GM21528 (cell line): ENCODE measurements around the gene ANKRD63.

Source experiments
- ATAC-seq: cut with Tn5 transposase; IDR thresholded peaks from one replicate; pipeline ENCODE4 v1.9.1; 2021; ENCODE audit warnings: mild to moderate bottlenecking, moderate library complexity; ENCODE audit not compliant: unreplicated experiment, low FRiP score

The ANKRD63 gene

DNA sequence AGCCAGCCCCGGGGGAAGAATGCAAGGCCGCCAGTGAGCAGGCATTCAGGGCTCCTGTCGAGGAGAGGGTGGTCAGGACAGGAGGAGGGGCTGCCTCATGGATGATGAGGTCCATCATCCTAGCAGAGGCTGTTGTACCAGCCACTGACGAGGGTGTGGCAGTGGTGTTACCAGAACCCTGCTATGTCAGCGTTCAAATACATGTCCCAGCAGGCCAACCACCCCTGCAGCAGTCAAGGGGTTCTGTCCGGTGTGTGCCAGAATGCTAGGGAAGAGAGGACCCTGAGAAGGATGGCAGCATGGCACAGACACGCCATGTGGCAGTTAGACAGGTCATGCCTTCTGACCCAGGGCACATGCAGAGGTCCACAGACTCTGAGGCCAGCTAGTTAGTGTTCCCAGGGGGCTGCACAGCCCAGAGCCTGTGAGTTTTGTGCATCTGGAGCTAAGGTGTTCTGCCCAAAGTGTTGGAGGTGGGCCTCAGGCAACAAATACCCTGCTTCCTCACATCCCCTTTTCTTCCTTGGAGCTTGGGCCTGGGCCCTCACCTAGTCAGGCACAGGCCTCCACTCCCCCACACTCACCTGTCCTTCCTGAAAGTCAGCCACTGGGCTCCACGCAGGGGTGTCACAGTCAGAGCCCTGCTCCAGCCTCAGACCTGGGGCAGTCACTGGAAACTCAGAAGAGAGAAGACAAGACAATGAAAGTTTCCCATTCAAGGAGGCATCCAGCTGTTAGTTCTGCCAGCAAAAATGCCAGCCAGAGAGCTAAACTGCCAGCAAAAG is 36.2 kb downstream of the ANKRD63 start:
- ATAC-seq: no peak

DNA sequence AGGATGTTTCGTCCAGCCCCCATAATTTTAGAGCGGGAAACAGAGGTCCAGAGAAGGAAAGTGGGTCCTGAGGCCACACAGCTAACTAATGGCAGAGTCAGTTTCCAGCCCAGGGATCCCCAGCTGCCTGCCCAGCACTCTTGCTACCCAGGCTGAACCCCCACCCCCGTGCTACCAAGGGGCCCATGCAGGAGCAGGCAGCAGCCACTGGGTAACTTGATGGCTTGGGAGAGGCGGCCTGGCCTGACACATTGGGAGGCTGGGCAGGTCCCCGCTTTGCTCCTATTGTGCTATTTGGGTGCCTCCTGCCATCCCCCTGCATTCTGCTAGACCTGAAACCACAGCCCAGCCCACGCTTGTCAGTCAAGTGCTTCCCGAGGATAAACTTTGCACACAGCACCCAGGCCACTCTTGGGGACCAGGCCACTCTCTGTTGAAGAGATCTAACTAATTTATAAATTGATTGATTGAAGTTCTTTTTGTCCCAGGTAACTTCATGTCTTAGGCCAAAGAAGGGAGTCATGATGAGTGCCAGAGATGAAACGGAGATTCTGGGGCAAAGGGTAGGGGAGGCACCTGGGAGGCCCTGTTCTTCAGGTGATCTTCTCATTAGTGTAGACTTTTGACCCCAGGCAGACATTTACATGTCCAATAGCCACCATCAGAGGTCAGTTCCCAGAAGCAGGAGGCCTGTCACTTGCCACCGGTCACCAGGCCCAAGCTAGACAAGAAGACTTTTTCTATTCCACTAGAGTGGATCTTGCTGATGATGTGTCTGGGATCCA is 37.0 kb downstream of the ANKRD63 start:
- no peak for ATAC-seq

DNA sequence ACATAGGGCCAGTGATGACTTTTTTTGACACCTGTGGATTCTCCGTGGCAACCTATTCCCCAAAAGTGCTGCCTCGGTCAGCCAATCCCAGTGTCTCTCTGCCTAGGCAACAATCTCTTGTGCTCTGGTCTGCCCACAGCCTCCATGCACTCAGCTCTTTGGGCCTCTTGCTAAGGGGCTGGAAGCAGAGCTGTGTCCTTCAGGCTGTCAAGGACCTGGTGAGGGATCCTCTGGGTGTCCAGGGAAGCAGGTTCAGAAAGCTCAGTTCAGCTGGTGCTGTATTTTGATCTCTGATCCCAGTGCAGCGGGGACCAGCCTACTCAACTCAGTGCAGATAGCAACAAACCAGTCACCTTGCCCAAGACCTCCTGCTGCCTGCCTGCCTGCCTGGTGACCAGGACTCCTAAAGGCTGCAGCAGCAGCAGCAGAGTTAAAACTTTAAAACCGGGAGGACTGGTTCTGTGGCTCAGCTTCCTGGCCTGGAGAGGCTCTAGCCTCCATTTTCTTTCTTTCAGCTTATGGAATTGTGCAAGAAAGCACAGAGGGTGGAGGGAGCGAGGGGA is 37.8 kb downstream of the ANKRD63 start:
- ATAC-seq: no peak

DNA sequence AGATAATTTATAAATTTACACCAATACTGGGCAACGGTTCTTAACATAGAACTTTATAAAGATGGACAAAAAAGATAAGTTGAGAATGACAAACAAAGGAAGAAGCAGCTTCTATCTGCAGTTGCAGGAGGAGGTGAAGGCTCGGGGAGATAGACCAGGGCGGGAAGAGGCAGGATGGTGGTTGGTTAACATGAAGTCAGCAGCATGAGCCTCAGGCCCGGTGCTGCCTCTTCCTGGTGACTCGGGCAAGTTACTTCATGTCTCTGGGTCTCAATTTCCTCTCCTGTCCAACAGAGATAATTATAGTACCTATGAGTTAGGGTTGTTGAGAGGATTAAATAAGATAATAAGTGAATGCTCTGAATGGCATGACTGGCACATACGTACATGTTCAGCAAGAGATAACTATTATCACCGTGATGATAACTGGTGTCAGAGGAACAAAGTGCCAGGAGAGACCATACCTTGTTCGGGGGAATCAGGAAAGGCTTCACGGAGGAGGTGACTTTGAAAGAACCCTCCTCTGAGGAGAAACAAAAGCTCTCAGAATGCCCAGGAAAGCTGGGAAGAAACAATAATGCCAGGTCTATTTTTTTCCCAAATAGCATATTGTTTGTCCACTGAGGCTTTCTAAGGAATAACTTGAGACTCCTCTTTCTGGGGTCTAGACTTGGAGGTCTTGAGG is 39.6 kb downstream of the ANKRD63 start:
- ATAC-seq: no peak

DNA sequence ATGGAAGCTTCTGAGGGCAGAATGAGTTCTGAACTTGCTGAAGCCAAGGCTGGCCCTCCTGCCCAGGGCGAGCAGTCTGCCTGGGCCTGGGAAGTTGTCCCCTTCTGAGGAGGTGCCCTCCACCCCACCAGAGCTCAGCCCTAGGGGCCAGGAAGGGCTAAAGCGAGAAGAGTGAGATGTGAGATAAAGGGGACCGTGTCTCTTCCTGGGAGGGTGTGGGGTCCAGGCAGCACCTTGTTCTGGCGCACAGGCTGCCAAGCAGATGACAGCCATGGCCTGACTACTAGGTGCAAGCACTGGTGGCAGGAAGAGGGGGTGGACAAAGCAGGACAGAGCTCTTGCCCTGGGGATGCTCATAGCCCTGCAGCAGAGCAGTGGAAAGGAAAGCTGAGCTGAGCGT is 40.3 kb downstream of the ANKRD63 start:
- ATAC-seq: no peak

DNA sequence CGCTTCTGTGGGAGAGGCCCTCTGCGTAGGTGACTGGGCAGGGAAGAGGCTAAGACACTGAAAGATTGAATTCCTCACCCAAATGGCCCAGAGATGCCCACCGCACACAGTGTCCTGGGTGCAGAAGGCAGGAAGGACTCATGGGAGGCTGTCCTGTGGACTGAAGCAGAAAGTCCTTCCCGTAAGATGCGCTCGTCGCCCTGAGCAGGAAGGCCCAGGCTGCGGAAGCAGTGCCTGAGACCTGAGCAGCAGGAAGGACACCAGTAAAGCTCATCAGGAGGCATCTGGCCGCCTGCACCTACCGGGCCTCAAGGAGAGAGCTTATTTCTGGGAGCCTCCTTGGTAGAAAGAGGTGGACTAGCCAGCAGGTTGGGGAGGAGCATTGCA is 40.7 kb downstream of the ANKRD63 start:
- no peak for ATAC-seq

DNA sequence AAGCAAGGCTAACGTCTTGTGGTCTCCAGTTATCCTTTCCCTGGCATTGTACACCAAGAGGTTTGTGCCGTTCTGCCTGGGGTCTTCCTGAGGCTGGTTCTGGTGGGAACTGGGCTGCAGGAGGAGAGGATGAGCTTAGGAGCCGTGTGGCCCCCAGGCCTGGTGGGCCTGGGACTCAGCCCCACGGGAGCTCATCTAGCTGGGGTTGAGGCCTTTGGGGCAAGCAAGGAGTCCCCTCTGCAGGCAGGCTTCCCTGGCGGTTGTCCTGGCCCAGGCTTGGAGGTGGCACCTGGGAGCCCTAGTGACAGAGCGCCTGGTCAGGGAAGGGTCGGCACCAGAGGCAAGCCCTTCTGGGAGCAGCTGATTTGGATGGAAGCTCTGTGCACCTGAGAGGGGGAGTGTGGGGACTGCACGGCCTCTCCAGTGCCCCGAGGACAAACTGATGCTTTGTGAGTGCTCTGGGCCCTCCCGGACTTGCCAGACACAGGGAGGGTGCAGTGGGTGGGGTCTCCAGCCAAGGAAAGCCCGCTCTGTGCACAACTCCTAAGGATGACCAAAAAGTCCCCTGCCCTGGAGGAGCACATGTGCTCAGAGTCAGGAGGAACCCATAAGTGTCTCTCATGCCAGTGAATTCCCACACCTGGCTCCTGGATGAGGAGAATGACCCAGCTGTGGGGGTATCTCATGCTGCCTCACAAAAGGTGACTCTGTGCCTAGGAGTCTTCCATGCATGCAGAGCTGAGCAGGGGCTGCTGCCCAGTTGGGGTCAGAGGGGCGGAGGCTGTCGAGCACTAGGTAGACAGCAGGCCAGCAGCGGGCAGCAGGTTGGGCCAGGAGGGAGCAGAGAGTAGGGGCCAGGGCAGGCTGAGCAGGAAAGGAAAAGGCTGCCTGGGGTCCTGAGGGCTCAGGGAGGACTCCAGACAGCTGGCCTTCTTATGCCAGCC is 41.3 kb downstream of the ANKRD63 start:
- no peak for ATAC-seq

DNA sequence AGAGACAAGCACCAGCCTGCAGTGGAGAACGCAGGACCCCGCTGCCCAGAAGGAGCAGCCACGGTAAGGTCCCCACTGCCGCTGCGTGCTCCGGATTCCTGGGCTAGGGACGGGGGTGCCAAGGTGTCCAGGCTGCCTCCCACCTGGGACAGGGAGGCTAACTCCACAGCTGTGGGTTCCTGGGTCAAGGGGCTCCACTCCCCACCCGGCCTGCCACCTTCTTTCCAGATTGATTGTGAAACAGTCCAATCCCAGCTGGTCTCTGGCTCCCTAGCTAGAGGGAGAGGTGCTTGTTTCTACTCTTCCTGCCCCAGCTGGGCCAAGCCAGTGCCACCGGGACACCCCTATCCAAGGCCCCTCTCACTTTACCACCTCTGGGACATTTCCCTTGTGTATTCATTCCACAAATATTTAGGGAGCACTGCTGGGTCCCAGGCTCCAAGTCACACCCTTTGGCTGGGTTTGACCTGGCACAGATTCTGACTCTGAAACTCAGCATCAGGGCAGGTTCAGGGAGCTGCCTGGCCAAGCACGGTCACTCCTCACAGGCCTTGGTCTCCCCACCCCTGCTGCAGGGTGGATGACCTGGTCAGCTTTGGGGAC is 42.1 kb downstream of the ANKRD63 start:
- no peak for ATAC-seq

DNA sequence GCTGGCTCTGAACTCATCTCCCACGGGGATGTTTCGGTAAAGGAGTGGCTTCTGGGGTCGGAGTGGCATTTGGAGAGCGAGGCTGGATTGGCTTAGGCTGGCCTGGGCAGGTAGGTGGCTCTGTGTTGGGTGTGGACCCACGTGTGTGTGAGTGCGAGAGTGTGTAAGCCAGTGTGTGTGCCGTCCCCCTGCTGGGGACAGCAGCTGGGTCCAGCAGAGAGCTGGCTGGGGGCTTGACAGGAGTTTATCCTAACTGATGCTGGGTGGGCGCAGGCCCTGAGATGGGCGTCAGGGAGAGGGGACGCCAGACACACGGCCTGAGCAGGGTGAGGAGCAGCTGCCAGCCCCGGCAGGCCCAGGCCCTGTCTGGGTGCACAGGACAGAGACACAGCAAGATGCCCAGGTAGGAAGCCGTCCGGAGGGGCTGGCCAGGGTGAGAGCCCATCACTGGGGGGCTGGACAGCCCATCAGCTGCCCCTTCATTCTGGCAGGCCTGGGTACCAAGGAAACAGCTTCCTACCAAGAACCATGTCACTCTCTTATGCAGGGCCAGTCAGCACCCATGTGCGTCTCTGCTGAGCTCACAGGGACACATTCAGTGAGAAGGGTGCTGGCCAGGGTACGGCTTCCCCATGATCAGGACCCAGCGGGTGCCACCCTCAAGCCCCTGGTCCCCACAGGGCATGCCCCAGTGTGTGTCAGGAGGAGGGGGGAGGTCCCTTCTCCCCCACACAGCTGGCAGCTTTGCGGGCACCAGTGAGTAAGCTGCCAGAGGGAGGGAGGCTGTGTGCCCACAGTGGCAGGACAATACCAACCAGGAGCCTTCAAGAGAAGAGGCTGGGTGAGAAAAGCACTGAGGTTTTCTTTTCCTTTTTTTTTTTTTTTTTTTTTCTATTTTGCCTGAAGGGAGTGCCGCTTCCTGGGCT is 42.9 kb downstream of the ANKRD63 start:
- ATAC-seq: no peak

DNA sequence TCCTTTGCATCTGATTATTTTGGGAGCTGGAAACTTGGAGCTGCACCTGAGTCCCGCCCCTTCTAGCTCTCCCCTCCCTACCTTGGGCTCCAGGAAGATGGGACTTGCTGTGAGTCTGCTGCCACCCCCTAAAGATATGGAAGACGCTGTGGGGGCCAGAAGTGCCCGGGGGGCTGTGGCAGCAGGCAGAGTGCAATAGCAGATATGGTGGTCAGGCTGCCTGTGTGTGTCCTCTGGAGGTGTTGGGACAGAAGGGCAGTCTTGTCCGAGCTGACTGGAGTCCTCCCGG is 43.5 kb downstream of the ANKRD63 start:
- ATAC-seq: no peak

DNA sequence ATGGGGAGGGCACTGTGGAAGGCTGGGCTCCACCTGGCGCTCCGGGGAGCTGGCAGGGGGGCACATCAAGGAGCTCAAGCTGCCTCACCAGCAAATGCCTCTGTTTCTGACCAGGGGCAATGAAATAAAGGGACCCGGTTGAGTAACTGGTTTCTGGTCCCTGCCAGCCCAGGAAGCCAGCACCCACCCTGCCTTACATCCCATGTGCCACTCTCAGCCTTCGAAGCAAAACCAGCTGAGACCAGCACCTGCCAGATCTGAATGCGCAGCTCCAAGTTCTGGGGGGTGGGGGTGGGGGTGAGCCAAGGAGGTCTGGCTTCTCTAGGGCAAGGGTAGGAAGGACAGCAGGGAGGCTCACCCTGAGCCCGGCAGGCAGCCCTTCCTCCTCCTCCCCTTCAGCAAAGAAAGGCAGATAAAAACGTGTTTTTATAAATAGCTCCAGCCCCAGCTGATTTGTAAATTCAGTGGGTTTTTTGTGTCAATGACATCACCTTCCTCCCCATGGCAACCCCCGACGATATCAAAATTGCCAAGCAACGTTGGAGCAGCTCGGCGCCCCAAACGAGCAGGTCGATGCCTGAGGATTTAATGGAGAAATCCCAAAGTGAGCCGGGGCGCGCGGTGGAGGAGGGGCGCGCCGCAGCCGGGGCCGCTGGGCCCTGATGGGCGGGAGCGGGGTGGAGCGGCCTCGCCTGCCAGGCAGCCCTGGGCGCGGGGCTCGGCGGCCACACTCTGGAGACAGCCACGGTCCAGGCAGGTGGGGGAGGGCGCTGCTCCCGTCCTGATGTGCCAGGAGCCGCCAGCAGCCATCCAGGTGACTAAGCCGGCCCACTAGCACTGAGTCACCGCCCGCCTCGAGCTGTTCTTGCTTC is 44.1 kb downstream of the ANKRD63 start, which contains the start of gene PAK6:
TSS of gene PAK6 (plus strand) at position 532 of the 872 bp plus-strand sequence. CDS start 25,723 bp downstream, outside the sequence.
- no peak for ATAC-seq

DNA sequence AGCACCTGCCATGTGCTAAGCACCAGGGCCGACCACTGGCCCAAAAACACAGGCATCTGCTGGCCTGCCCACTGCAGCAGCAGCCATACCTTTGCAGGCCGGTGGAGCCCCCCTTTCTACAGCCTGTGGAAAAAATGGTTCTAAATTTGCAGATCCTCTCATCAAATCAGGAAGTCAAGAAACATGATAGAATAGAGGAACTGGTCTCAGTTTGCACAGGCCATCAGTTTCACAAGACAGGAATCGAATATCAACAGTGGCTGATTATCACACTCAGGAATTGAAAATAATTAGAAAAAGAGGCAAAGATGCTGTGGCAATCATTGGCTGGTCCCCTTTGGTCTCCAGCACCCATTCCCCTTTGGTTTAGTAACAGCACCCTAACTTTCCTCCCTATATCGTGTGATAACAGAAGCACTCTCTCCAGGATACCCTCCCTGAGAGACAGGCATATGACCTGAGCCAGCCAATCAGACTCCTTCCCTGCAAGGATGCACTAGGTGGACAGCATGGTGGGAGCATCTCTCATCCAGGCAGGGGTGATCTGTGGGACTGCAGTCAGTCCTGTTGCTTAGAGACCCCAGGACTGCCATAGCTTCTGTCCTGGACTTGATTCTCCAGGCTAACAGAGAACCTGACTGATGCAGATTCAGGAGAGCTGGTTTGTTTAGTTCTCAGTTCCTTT is 47.5 kb downstream of the ANKRD63 start:
- ATAC-seq: no peak

DNA sequence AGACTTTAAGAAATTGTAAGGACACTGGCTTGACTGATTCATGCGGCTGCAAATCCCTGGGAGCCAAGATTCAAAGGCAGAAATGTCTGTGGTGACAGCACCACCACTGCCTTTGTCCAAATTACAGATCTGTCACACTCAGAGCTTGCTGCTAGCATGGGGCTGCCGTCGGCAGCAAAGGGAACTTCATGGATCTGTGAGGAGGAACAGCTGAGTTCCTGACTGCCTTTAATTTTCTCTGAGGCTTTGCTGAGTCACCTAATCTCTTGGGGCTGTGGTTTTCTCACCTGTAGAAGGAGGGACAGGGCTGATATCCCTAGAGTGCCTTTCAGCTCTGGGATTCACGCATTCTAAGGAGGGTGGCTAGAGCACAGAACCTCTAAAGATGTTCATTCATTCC is 48.1 kb downstream of the ANKRD63 start:
- ATAC-seq: no peak

DNA sequence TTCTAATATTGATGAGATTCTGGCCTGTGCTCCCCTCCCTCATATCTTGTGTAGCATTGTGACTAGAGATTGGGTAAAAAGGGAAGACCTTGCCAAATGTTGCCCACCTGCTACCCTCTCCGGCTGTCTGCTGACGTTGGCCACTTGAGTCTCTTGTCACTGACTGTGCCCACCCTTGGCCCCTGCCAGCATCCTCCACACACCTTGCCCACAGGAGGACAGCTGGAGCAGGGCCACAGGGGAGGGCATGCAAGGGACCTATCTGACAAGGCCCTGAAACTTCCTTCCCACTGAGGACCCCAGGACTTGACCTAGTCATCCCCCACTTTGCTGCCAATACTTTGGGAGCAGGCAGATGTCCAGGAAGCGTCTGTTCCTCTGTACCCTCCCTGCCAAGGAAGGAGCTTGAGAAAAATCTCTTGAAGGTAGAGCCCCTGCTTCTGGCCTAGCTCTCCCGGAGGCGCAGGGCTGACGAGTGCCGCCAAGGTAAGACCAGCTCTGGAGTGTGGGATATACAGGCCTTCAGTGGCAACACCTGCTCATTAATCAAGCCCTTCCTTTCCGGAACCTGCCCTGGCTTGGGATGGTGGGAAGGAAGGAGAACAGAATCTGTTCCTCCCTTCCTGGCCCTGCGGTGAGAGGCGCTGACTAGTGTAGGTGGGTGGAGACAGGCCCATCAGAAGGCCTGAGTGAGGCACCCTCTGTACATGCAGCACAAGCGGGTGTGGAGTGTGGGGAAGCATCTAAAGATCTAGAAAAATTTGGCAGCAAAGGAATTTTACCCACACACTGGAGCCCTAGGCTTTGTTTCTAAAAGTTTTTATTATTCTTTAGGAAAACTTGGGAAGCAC is 48.9 kb downstream of the ANKRD63 start:
- no peak for ATAC-seq

DNA sequence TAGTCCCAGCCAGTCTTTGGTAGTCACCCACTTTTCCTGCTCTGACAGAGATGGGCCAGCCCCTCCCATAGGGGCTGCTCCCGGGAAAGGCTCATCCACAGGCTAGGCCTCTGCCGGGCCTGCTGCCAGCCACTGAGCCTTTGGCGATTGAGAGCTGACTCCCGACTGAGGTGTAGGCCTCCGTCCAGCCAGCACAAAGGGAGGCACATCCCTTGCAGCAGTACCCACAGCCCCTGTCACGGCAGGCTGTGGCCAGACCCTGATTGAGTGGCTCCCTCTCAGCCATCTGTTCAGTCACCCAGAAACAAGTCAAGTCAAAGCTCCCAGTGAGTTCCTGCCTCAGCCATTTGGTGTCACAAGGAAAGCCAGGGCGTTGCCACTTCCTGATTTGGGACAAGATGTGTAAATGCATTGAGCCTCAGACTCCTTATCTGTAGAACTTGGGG is 50.2 kb downstream of the ANKRD63 start:
- ATAC-seq: no peak
